OCI-LY1 (cell line): ENCODE measurements around the gene HEG1.

Experiments used
- H2AFZ ChIP-seq: fragments of 200-600 bp; sonication (generic), shearing (Covaris generic); 2 replicates; pipeline ENCODE4 v1.6.0; 2014; ENCODE audit warnings: antibody characterized with exemption, mild to moderate bottlenecking, low read length
- H3F3A ChIP-seq: fragments of 200-600 bp; sonication (generic), shearing (Covaris generic); 2 replicates; pipeline ENCODE4 v1.6.0; 2014; ENCODE audit warnings: mild to moderate bottlenecking, antibody characterized with exemption, low read length, moderate library complexity; ENCODE audit not compliant: insufficient read depth
- H3K27ac ChIP-seq: fragments of 200-600 bp; sonication (generic); 2 replicates; pipeline ENCODE4 v1.5.1; 2014; ENCODE audit warnings: low read length, mixed run types, mild to moderate bottlenecking, low read depth; ENCODE audit not compliant: poor library complexity, severe bottlenecking
- H3K27me3 ChIP-seq: fragments of 200-600 bp; sonication (generic); 2 replicates; pipeline ENCODE4 v1.6.0; 2014; ENCODE audit warnings: antibody characterized with exemption, mild to moderate bottlenecking, low read length, moderate library complexity; ENCODE audit not compliant: insufficient read depth
- H3K36me3 ChIP-seq: fragments of 200-600 bp; sonication (generic); 2 replicates; pipeline ENCODE4 v1.6.1; 2014; ENCODE audit warnings: mild to moderate bottlenecking, antibody characterized with exemption, low read length, moderate library complexity, mixed read lengths; ENCODE audit not compliant: insufficient read depth
- H3K4me1 ChIP-seq: fragments of 200-600 bp; sonication (generic); 2 replicates; pipeline ENCODE4 v1.5.1; 2014; ENCODE audit warnings: mild to moderate bottlenecking, low read length, moderate library complexity; ENCODE audit not compliant: insufficient read depth, severe bottlenecking
- H3K4me2 ChIP-seq: fragments of 200-600 bp; sonication (generic), shearing (Covaris generic); 2 replicates; pipeline ENCODE4 v1.6.1; 2014; ENCODE audit warnings: low read length
- H3K4me3 ChIP-seq: fragments of 200-600 bp; sonication (generic); 2 replicates; pipeline ENCODE4 v1.5.1; 2014; ENCODE audit warnings: low read length, low read depth, mild to moderate bottlenecking, mixed read lengths; ENCODE audit not compliant: poor library complexity, severe bottlenecking
- H3K79me2 ChIP-seq: fragments of 200-600 bp; shearing (Covaris generic); 2 replicates; pipeline ENCODE4 v1.6.1; 2016; ENCODE audit warnings: mixed run types, low read length, mixed read lengths; ENCODE audit not compliant: insufficient read depth
- H3K9ac ChIP-seq: fragments of 200-600 bp; sonication (generic), shearing (Covaris generic); 2 replicates; pipeline ENCODE4 v1.6.1; 2014; ENCODE audit warnings: mild to moderate bottlenecking, low read length, mixed read lengths
- H3K9me2 ChIP-seq: fragments of 200-600 bp; sonication (generic), shearing (Covaris generic); 2 replicates; pipeline ENCODE4 v1.6.1; 2014; ENCODE audit warnings: low read depth, mild to moderate bottlenecking, low read length, mixed read lengths
- H3K9me3 ChIP-seq: fragments of 200-600 bp; shearing (Covaris generic); 2 replicates; pipeline ENCODE4 v1.6.1; 2014; ENCODE audit warnings: low read length, mixed read lengths
- H4K20me1 ChIP-seq: fragments of 200-600 bp; sonication (generic), shearing (Covaris generic); 2 replicates; pipeline ENCODE4 v1.6.0; 2016; ENCODE audit warnings: mild to moderate bottlenecking, low read length; ENCODE audit not compliant: insufficient read depth
- EZH2 ChIP-seq: fragments of 200-600 bp; sonication (generic), shearing (Covaris generic); IDR thresholded peaks from 2 replicates; pipeline ENCODE4 v1.8.0; 2017; ENCODE audit warnings: borderline replicate concordance, mixed run types, mild to moderate bottlenecking, antibody characterized with exemption, low read length, moderate library complexity, mixed read lengths
- TF ChIP-seq, protein P1 (sequence below): fragments of 200-600 bp; sonication (generic), shearing (Covaris generic); IDR thresholded peaks from 2 replicates; pipeline ENCODE4 v1.5.1; 2017; ENCODE audit warnings: mild to moderate bottlenecking, antibody characterized with exemption, low read length, moderate library complexity, mixed read lengths

The HEG1 gene

DNA sequence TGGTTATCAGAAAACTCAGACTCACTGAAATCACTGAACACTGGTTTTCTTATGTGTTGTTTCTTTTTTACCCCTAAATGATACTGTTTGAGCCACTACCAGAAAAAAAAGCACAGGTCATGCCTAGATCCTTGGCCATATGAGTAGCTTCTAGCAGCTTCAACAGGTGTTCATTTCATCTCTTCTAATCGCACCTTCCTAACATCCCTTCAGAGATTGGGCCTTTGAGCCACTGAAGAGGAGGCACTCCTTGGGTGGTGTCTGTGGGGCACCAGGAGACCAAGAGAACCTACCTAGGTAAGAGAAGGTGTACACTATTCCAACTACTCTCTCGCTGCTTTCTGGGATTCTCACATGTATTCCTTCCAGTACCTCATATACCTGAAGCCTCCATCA, 2.5 kb downstream of the HEG1 start:
- no peak for TF ChIP-seq EZH2
- TF ChIP-seq, protein P1, sequence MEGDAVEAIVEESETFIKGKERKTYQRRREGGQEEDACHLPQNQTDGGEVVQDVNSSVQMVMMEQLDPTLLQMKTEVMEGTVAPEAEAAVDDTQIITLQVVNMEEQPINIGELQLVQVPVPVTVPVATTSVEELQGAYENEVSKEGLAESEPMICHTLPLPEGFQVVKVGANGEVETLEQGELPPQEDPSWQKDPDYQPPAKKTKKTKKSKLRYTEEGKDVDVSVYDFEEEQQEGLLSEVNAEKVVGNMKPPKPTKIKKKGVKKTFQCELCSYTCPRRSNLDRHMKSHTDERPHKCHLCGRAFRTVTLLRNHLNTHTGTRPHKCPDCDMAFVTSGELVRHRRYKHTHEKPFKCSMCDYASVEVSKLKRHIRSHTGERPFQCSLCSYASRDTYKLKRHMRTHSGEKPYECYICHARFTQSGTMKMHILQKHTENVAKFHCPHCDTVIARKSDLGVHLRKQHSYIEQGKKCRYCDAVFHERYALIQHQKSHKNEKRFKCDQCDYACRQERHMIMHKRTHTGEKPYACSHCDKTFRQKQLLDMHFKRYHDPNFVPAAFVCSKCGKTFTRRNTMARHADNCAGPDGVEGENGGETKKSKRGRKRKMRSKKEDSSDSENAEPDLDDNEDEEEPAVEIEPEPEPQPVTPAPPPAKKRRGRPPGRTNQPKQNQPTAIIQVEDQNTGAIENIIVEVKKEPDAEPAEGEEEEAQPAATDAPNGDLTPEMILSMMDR, result no peak
- Histone ChIP-seq H3F3A (no peaks in the 10 kb centered on the region), H3K9me3 (no peaks in the 10 kb centered on the region), H2AFZ (no peak overlapping the region), H4K20me1 (no peaks in the 10 kb centered on the region), H3K27ac (no peak overlapping the region), H3K79me2 (no peaks in the 10 kb centered on the region), H3K9ac (no peak overlapping the region), H3K4me1 (peaks cover 16% of the 10 kb centered on the region), H3K4me3 (no peak overlapping the region), H3K27me3 (peaks cover 11% of the 10 kb centered on the region; the same call in 1 of the 2 replicates), H3K36me3 (no peaks in the 10 kb centered on the region), H3K9me2 (no peaks in the 10 kb centered on the region), H3K4me2 (no peak overlapping the region)

DNA sequence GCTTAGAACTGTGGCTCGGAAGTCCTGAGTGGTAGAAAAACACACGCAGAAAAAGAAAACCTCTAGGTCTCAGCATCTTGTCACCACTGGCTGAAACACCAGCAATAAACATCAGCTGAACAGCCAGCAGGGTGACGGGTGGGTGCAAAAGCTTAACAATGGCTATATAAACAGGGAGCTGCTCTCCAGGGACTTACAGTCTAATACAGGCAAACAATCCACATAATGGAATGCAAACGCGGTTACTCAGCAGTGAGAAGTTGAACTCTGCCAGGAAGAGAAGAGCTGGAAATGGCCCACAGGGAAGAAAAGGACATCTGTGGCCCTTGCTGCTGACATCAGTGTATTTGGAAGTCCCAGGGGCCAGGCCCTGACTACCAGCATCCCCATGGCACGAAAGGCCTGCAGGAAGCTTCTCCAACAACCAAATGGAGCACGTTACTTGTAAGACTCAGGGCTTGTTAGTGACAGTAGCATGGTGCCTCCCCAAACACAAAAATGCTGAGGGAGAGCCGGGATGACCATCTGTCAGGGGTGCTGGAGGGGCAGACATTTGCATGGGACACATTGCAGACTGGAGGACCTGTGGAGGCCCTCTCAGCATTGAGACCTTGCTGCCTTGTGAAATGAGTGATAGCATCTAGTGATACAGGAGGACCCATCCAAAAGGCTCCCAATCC, 3.0 kb downstream of the HEG1 start:
- Histone ChIP-seq H3K27me3 (peaks cover 11% of the 10 kb centered on the region; the same call in 1 of the 2 replicates), H4K20me1 (no peaks in the 10 kb centered on the region), H3K4me1 (peaks cover 16% of the 10 kb centered on the region), H3F3A (no peaks in the 10 kb centered on the region), H3K4me2 (no peak overlapping the region), H3K79me2 (no peaks in the 10 kb centered on the region), H2AFZ (no peak overlapping the region), H3K36me3 (no peaks in the 10 kb centered on the region), H3K9me2 (no peaks in the 10 kb centered on the region), H3K9me3 (no peaks in the 10 kb centered on the region), H3K9ac (no peak overlapping the region), H3K27ac (no peak overlapping the region), H3K4me3 (no peak overlapping the region)
- TF ChIP-seq, protein P1, result no peak
- TF ChIP-seq EZH2, result no peak

DNA sequence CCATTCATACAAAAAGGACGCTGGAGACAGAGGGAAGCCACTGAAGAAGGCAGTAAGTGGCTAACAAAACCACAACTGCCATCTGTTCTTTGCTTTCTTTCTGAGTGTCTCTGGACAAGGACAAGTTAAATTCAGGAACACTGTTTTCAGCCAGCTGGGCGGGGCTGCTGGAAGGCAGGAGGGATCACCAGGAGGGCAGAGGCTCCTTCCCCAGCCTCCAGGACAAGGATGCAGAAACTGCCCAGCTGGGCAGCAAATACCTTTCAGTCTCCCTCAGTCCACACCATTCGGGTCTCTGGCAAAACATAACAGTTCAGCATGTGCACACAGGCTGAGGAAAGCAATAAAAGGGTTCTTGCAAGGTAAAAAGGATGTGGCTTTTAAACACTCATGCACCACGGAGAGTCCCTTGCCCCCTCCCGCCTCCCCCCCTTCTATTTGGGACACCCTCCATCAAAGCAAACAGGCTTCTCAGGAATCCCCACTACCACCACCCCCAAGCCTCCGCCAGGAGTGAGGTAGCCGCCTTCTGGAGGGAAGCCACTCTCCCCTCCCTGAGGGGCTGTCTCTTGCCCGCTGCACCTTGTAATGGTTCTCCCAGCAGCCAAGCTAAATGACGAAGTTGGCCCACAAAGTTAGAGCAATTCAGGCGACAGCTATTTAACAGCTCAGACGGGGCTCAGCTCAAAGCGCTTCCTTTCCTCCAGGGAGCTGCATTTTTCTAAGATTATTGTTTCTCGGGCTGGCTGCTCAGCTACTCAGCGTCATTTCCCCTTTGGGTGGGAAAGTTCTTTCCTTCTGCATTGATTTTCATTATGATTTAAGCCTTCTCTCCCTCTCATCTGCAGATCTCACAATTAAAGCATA, 3.8 kb downstream of the HEG1 start:
- Histone ChIP-seq H3K27me3 (peaks cover 11% of the 10 kb centered on the region; the same call in 1 of the 2 replicates), H3K79me2 (no peaks in the 10 kb centered on the region), H3K9me2 (no peaks in the 10 kb centered on the region), H3K9ac (no peak overlapping the region), H3K4me3 (no peak overlapping the region), H3K36me3 (no peaks in the 10 kb centered on the region), H3K9me3 (no peaks in the 10 kb centered on the region), H3F3A (no peaks in the 10 kb centered on the region), H3K27ac (no peak overlapping the region), H3K4me1 (peaks cover 16% of the 10 kb centered on the region), H2AFZ (no peak overlapping the region), H4K20me1 (no peaks in the 10 kb centered on the region), H3K4me2 (no peak overlapping the region)
- no peak for TF ChIP-seq EZH2
- TF ChIP-seq, protein P1, result no peak
